Endothelial cell (in vitro differentiated cells): ENCODE results near the gene ASB5. TPM values are rescaled to one million over a fixed set of nuclear protein-coding genes. Genes with fewer than 3 reads are reported as not detected.
A peak's percentile ranks its signal among the peaks of the same experiment; 100 is the strongest.

Source experiments
- DNase-seq: peaks from one replicate; pipeline ENCODE4 v3.0.0; 2021; ENCODE audit warnings: low spot score
- H3K27ac Mint-ChIP-seq: one replicate; pipeline ENCODE4 v1.8.0; 2021; ENCODE audit warnings: mixed read lengths, inconsistent platforms; ENCODE audit not compliant: unreplicated experiment
- H3K27me3 Mint-ChIP-seq: one replicate; pipeline ENCODE4 v1.8.0; 2021; ENCODE audit warnings: mild to moderate bottlenecking, moderate library complexity, mixed read lengths, inconsistent platforms; ENCODE audit not compliant: unreplicated experiment
- H3K36me3 Mint-ChIP-seq: one replicate; pipeline ENCODE4 v1.8.0; 2021; ENCODE audit warnings: mild to moderate bottlenecking, low read depth, mixed read lengths, inconsistent platforms; ENCODE audit not compliant: unreplicated experiment
- H3K4me1 Mint-ChIP-seq: one replicate; pipeline ENCODE4 v1.8.0; 2021; ENCODE audit warnings: mild to moderate bottlenecking, mixed read lengths, inconsistent platforms; ENCODE audit not compliant: unreplicated experiment
- H3K4me3 Mint-ChIP-seq: one replicate; pipeline ENCODE4 v1.8.0; 2021; ENCODE audit warnings: mild to moderate bottlenecking, mixed read lengths, inconsistent platforms; ENCODE audit not compliant: unreplicated experiment
- H3K9me3 Mint-ChIP-seq: one replicate; pipeline ENCODE4 v1.8.0; 2021; ENCODE audit warnings: mixed read lengths, inconsistent platforms; ENCODE audit not compliant: unreplicated experiment
- total RNA-seq: library from RNA; stranded (reverse); fragmentation: NEBNext Ultra II Directional; extraction: Animal tissue kit (Norgen Biotek cat#: 25700); gene quantifications from one replicate; pipeline ENCODE4 v1.2.1, GENCODE V29; 2021; ENCODE audit not compliant: unreplicated experiment
- TF ChIP-seq, protein P1 (sequence below): fragments of 200-600 bp; sonication (generic); IDR thresholded peaks from one replicate; pipeline ENCODE4 v1.5.0; 2021; ENCODE audit warnings: antibody characterized with exemption; ENCODE audit not compliant: unreplicated experiment

ASB5 gene
- total RNA-seq, 1 donor from 2014 or later = not detected

DNA sequence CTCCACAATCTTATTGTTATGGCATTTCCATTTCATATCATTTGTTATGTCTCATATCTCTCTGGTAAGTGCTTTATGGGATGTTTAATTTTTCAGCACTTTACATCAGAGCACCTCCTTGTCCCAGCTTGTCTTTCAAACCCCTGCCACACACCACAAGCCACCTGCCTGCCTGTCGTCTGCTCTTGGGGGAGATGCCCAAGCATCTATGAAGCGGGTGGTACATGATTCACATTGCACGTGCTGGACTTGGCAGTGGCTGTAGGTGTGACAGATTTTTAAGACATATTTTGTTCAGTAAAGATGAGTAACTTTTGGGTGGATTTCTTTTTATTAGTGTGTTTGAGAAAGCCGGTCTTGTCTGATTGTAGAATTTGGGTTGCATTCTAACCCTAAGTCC lies 59.5 kb downstream of the ASB5 start:
- Mint-ChIP-seq H3K36me3 (no peaks in the 10 kb centered on the region), H3K27me3 (peaks cover 1% of the 10 kb centered on the region), H3K4me1 (peaks cover 12% of the 10 kb centered on the region), H3K4me3 (no peak overlapping the region), H3K9me3 (no peaks in the 10 kb centered on the region), H3K27ac (no peak overlapping the region)
- TF ChIP-seq, protein P1, sequence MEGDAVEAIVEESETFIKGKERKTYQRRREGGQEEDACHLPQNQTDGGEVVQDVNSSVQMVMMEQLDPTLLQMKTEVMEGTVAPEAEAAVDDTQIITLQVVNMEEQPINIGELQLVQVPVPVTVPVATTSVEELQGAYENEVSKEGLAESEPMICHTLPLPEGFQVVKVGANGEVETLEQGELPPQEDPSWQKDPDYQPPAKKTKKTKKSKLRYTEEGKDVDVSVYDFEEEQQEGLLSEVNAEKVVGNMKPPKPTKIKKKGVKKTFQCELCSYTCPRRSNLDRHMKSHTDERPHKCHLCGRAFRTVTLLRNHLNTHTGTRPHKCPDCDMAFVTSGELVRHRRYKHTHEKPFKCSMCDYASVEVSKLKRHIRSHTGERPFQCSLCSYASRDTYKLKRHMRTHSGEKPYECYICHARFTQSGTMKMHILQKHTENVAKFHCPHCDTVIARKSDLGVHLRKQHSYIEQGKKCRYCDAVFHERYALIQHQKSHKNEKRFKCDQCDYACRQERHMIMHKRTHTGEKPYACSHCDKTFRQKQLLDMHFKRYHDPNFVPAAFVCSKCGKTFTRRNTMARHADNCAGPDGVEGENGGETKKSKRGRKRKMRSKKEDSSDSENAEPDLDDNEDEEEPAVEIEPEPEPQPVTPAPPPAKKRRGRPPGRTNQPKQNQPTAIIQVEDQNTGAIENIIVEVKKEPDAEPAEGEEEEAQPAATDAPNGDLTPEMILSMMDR = no peak
- no peak for DNase-seq

DNA sequence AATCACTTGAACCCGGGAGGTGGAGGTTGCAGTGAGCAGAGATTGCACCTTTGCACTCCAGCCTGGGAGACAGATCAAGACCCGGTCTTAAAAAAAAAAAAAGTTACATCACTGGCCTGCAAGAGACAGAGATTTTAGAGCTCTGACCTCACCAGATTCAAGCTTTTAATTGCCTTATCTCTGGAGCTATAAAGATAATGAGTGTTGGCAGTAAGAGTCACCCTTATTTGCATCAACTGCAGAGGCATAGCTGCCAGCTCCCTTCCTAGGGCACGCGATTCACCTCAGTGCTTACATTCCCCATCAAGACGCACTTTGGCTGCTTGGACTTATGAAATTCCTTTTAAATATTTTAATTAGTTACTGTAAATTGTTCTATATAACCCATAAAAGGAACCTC lies 61.2 kb downstream of the ASB5 start:
- H3K36me3 Mint-ChIP-seq = no peaks in the 10 kb centered on the region
- peaks cover 12% of the 10 kb centered on the region for H3K4me1 Mint-ChIP-seq
- peaks cover 2% of the 10 kb centered on the region for H3K27me3 Mint-ChIP-seq
- H3K27ac Mint-ChIP-seq = no peak overlapping the region
- no peak overlapping the region for H3K4me3 Mint-ChIP-seq
- no peak for DNase-seq
- no peaks in the 10 kb centered on the region for H3K9me3 Mint-ChIP-seq
- TF ChIP-seq, protein P1 = no peak

DNA sequence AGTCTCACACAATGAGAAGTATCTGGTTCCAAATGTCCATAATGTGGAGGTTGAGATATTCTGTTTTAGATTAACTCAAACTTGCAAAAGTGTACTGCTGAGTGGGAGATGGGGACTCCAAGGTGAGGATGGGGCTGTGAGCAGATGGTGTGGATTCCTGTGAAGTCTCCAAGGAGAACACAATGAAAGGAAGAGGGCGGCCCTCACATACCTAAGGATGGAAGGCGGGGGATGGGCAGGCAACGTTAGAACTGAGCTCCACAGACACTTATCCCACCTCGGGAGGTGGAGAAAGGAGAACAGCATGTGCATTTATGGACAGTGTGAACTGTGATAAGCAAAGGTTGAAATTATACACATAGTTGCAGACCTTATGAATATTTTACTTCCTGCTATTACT lies 63.7 kb downstream of the ASB5 start:
- Mint-ChIP-seq H3K27ac (peak overlapping the region; percentile 59), H3K27me3 (peaks cover 2% of the 10 kb centered on the region), H3K36me3 (no peaks in the 10 kb centered on the region), H3K4me1 (peaks cover 8% of the 10 kb centered on the region), H3K9me3 (no peaks in the 10 kb centered on the region), H3K4me3 (no peak overlapping the region)
- TF ChIP-seq, protein P1 = no peak
- peak; percentile 11 for DNase-seq

DNA sequence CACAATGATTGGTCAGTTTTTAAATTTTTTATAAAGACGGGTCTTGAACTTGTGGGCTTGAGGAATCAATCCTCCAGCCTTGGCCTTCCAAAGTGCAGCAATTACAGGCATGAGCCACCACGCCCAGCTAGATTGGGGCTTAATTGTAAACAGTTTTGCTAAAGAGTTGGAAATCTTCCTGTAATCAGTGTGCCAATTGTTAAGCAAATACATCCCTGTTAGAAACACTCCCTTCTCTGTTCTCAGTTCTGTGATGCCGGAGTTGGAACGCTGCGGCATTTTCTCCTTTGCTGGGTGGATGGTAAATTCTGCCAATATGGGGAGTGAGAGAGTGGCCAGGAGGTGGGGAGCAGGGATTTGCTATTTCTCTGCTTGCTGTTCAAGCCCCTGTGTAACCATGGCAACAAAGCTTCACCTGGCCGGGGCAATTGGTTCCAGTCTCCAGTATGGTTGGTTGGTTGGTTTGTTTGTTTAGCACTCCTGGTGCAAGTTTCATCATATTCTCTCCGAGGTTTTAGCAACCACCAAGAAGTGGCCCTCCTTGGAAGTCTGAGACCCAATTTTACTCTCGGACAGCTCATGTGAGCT lies 70.6 kb downstream of the ASB5 start:
- Mint-ChIP-seq H3K36me3 (no peaks in the 10 kb centered on the region), H3K4me1 (peaks cover 3% of the 10 kb centered on the region), H3K4me3 (no peak overlapping the region), H3K9me3 (no peaks in the 10 kb centered on the region), H3K27ac (no peak overlapping the region), H3K27me3 (peaks cover 1% of the 10 kb centered on the region)
- TF ChIP-seq, protein P1 = no peak
- DNase-seq = no peak

DNA sequence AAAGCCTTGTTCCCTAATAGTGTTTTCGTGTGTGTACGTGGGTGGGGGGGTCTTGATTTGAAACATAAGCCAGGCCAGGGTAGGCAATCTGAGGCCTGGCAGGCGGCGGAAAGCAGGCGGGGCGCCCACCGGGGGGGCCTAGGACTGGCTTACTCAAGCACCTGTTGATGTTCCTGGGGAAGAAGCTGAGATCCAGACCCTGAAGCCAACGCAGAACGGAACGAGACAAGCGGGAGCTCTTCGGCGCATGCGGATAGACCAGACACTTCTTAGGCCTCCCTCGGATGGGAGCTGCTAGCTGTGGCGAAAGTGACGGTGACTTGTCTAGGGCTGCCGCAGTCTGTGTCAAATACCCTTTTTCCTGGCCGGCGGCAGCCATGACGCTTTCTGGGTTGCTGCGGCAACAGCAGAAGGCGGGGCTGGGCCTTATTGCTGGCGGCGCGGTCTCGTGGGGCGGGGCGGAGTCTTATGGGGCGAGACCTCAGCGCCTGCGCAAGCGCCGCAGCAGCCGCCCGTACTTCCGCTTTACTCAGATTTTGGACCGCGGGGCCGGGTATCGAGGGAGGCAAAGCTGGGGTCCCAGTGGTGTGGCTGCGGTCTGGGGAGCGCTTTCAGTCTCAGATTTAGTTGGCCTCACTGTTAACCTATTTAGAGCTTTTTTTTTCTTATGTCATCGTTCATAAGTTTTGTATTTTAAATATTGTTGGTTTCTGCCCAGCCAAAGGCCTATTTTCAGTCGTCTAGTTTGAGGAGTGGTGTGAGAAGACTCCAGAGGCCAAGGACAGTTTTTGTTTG lies 73.6 kb downstream of the ASB5 start, which contains the start of gene SPATA4:
Gene SPATA4 (minus strand): TSS at position 402 of the 795 bp plus-strand sequence. CDS start 23 bp downstream, at position 379.
- Mint-ChIP-seq H3K4me1 (peaks cover 3% of the 10 kb centered on the region), H3K27me3 (no peaks in the 10 kb centered on the region), H3K36me3 (no peaks in the 10 kb centered on the region), H3K9me3 (no peaks in the 10 kb centered on the region), H3K27ac (peak within 1 kb of the TSS; percentile 54), H3K4me3 (peak within 1 kb of the TSS; percentile 85)
- TF ChIP-seq, protein P1 = no peak
- peak; percentile 93 for DNase-seq
